GM23248 (cell line): ENCODE results near the gene ICE2.

Experiments used
- EZH2 ChIP-seq: fragments of 200-600 bp; sonication (generic); IDR thresholded peaks from 2 replicates; pipeline ENCODE4 v1.6.1; 2018; ENCODE audit warnings: antibody characterized with exemption, mild to moderate bottlenecking; ENCODE audit not compliant: insufficient read depth, poor library complexity, severe bottlenecking
- EZH2phosphoT487 ChIP-seq: fragments of 200-600 bp; sonication (generic); IDR thresholded peaks from 2 replicates; pipeline ENCODE4 v1.6.1; 2018; ENCODE audit warnings: antibody characterized with exemption, moderate library complexity, mild to moderate bottlenecking, low read depth; ENCODE audit not compliant: insufficient read depth

DNA sequence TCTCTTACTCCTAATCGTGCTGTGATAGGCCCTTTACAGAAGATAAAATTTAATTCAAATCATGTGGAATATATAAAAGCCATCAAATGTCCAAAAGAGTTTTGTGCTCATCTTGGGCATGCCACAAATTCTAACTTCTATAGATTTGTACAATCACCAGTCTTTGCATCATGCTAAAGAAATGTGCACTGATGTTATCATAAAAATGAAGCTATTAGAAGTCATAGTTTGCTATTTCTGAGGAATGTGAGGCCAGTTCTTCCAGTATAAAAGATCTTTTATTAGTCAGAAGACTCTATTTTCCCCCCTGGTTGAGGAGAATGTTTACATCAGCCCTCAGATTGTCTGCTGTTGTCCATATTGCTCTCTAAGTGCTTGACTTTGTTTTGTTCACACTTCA lies 79.0 kb downstream of the ICE2 start:
- TF ChIP-seq EZH2 (no peak), EZH2phosphoT487 (no peak)
